Measurements from ENCODE around the gene SLC7A5.
"Not testable (repeated sequence)": the region's sequence is repeated elsewhere in the genome, so short reads cannot be mapped to it uniquely, and the experiment has no call there.

Gene SLC7A5

GRCh38 chr16:87822108-87822970, 47.0 kb downstream of the SLC7A5 start:
- no peak for DNase-seq (ENCODE audit: low spot score)

- no peak for DNase-seq (ENCODE audit: low spot score)
These were observed 47.8 kb downstream of the SLC7A5 start for GRCh38 chr16:87821376-87822107.

GRCh38 chr16:87819983-87820382, 49.3 kb downstream of the SLC7A5 start:
- DNase-seq (ENCODE audit: low spot score) = no peak

- no peak for DNase-seq (ENCODE audit: low spot score)
These were observed 50.0 kb downstream of the SLC7A5 start for GRCh38 chr16:87819282-87819681.

- no peak for DNase-seq (ENCODE audit: low spot score)
These were observed 50.7 kb downstream of the SLC7A5 start for GRCh38 chr16:87818533-87819161.

- no peak for DNase-seq (ENCODE audit: low spot score)
These were observed 51.4 kb downstream of the SLC7A5 start for GRCh38 chr16:87817910-87818309.

GRCh38 chr16:87817370-87817769, 51.9 kb downstream of the SLC7A5 start:
- DNase-seq (ENCODE audit: low spot score) = not testable (repeated sequence)

GRCh38 chr16:87816507-87817100, 52.7 kb downstream of the SLC7A5 start:
- DNase-seq (ENCODE audit: low spot score) = no peak

- no peak for DNase-seq (ENCODE audit: low spot score)
These were observed 53.7 kb downstream of the SLC7A5 start for GRCh38 chr16:87815567-87815966.

GRCh38 chr16:87812200-87812656, 57.1 kb downstream of the SLC7A5 start:
- no peak for DNase-seq (ENCODE audit: low spot score)

- not testable (repeated sequence) for DNase-seq (ENCODE audit: low spot score)
These were observed 57.9 kb downstream of the SLC7A5 start for GRCh38 chr16:87811454-87811853.

GRCh38 chr16:87809150-87809902, 60.0 kb downstream of the SLC7A5 start:
- DNase-seq (ENCODE audit: low spot score) = no peak

- DNase-seq (ENCODE audit: low spot score) = no peak
These were observed 61.2 kb downstream of the SLC7A5 start for GRCh38 chr16:87808108-87808507.

GRCh38 chr16:87806641-87807546, 62.4 kb downstream of the SLC7A5 start:
- peak; percentile 78 for DNase-seq (ENCODE audit: low spot score)

- DNase-seq (ENCODE audit: low spot score) = no peak
These were observed 63.1 kb downstream of the SLC7A5 start for GRCh38 chr16:87806261-87806640.

GRCh38 chr16:87803385-87803784, 65.9 kb downstream of the SLC7A5 start:
- DNase-seq (ENCODE audit: low spot score) = no peak

- DNase-seq (ENCODE audit: low spot score) = no peak
These were observed 66.6 kb downstream of the SLC7A5 start for GRCh38 chr16:87802670-87803069.

GRCh38 chr16:87801679-87802259, 67.5 kb downstream of the SLC7A5 start:
- DNase-seq (ENCODE audit: low spot score) = no peak

GRCh38 chr16:87800497-87800896, 68.8 kb downstream of the SLC7A5 start:
- no peak for DNase-seq (ENCODE audit: low spot score)

GRCh38 chr16:87795336-87795735, 74.0 kb downstream of the SLC7A5 start:
- DNase-seq (ENCODE audit: low spot score) = no peak
